Measurements from ENCODE around the gene REXO5. TPM values are rescaled to one million over a fixed set of nuclear protein-coding genes. Genes with fewer than 3 reads are reported as not detected.

REXO5 gene
- total RNA-seq, 1 experiment from 2014 or later = 6.7 TPM

- no peaks in the 10 kb centered on the region for H3K27me3 ChIP-seq (ENCODE audit: insufficient read depth, low read length)
- no peaks in the 10 kb centered on the region; a peak in 1 of 7 replicates for H3K36me3 Mint-ChIP-seq (ENCODE audit: insufficient read depth in 1 of 3, low read depth in 3 of 3)
- no peak overlapping the region for H3K4me2 ChIP-seq (ENCODE audit: insufficient read depth, insufficient read length, low read length)
- no peak overlapping the region for H3K56ac ChIP-seq (ENCODE audit: insufficient read length, low read depth, low read length)
- H3K4me1 Mint-ChIP-seq = peaks cover 29 to 30% of the 10 kb centered on the region in 2 experiments
- no peak overlapping the region for H3K27ac Mint-ChIP-seq
- H2AFZ ChIP-seq (ENCODE audit: low read length) = no peak overlapping the region
- H3K9me3 Mint-ChIP-seq = no peaks in the 10 kb centered on the region
- H3K27ac ChIP-seq (ENCODE audit: insufficient read length, low read depth, low read length) = no peak overlapping the region
- no peak for TF ChIP-seq CTCF (conservative IDR thresholded peaks at IDR 0.05)
- DNase-seq = no peak
- H3K27me3 Mint-ChIP-seq (ENCODE audit: low read depth) = no peaks in the 10 kb centered on the region
- no peaks in the 10 kb centered on the region for H3K4me1 ChIP-seq (ENCODE audit: insufficient read depth, low read length)
- H4K8ac ChIP-seq (replicated peaks; ENCODE audit: insufficient read length, low read depth, low read length) = no peak overlapping the region
- H4K91ac ChIP-seq (ENCODE audit: insufficient read length, low read depth, low read length) = no peak overlapping the region
- H4K20me1 ChIP-seq (ENCODE audit: control insufficient read depth, insufficient read depth, insufficient read length) = no peaks in the 10 kb centered on the region
- H3K9me3 ChIP-seq (ENCODE audit: control insufficient read depth, low read depth, low read length) = no peaks in the 10 kb centered on the region
- H2BK15ac ChIP-seq (ENCODE audit: low read depth, low read length) = no peak overlapping the region
- no peak overlapping the region for H3K14ac ChIP-seq (ENCODE audit: insufficient read depth, low read length)
- H3K23me2 ChIP-seq (ENCODE audit: insufficient read length, low read depth, low read length, poor library complexity, severe bottlenecking) = no peaks in the 10 kb centered on the region
- peaks cover 13% of the 10 kb centered on the region for H3K79me1 ChIP-seq (ENCODE audit: insufficient read depth, low read depth, low read length, poor library complexity, severe bottlenecking)
- no peak overlapping the region for H2AK5ac ChIP-seq (ENCODE audit: insufficient read length, low read length)
- no peak overlapping the region for H3K18ac ChIP-seq (ENCODE audit: insufficient read length, low read depth, low read length)
- no peak overlapping the region for H2BK12ac ChIP-seq (ENCODE audit: insufficient read length, low read depth, low read length)
- no peak overlapping the region for H3K9ac ChIP-seq (ENCODE audit: extremely low read depth, insufficient read length, low read length)
- no CpG with 5 or more reads among the region's 2 CpGs for WGBS (ENCODE audit: extremely low coverage, insufficient read length, low lambda C conversion rate)
- H3K79me2 ChIP-seq (ENCODE audit: insufficient read depth, low read length) = peaks cover 6% of the 10 kb centered on the region; the same call in 1 of the 2 replicates
- H3K4me3 Mint-ChIP-seq = no peak overlapping the region
- no peak overlapping the region for H3K23ac ChIP-seq (ENCODE audit: insufficient read length, low read depth, low read length)
- no peak overlapping the region for H3K4ac ChIP-seq (ENCODE audit: low read depth, low read length)
- H2BK120ac ChIP-seq (ENCODE audit: low read depth, low read length, poor library complexity, severe bottlenecking) = no peak overlapping the region
- H3T11ph ChIP-seq (ENCODE audit: low read length) = no peak overlapping the region
- H4K5ac ChIP-seq (ENCODE audit: insufficient read length, low read depth, low read length) = no peak overlapping the region
- no peak overlapping the region for H2BK20ac ChIP-seq (ENCODE audit: low read depth, low read length, poor library complexity, severe bottlenecking)
- H2BK5ac ChIP-seq (ENCODE audit: insufficient read length, low read length) = no peak overlapping the region
Observed at GRCh38 chr16:20871258-20871657, 64.9 kb downstream of the REXO5 start.

Measured in H9 (cell line).